ENCODE data around the gene SLFN13.

DNA sequence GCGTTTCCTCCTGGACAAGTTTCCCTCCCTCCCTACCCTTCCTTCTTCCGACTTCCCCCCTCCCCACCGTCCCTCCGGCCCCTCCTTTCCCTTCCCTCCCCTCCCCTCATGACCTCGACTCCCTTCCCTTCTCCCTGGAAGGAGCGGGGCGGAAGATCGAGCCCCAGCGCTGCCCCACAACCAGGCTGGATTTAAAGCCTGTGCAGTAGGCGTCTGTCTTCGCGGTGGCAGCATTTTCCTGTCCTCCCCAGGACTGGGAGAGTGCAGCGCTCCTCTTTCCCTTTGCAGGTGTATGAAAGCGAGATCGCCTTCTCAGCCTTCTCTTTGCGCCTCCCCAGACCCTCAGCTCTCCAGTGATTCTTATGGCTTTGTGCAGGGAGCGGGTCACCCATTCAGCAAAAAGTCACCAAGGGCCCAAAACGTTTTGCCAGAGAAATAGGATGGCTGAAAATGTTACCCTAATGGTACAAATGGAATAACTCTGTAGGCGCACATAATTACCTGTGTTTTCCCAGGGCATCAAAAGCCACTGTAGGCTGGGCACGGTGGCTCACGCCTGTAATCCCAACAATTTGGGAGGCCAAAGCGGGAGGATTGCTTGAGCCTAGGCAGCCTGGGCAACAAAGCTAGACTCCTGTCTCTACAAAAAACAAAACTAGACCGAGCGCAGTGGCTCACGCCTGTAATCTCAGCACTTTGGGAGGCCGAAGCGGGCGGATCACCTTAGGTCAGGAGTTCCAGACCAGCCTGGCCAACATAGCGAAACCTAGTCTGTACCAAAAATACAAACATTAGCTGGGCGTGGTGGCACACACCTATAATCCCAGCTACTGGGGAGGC is 48.1 kb upstream of the SLFN13 start:
- TF ChIP-seq POLR2AphosphoS5 (IDR thresholded peaks at IDR 0.05) (no peak), CTCF (IDR thresholded peaks at IDR 0.05) (no peak)
